GM12875 (cell line): ENCODE measurements around the gene SLIT3.

Experiments
- H3K4me3 ChIP-seq: one replicate; pipeline ENCODE4 v1.5.1; 2011; ENCODE audit warnings: low read depth, low read length, control low read depth
- TF ChIP-seq, protein P1 (sequence below): IDR thresholded peaks from 2 replicates; pipeline ENCODE4 v1.5.1; 2011; ENCODE audit warnings: low read depth, mild to moderate bottlenecking, control low read depth, inconsistent platforms, low read length, moderate library complexity, borderline replicate concordance; ENCODE audit not compliant: insufficient read depth

SLIT3 gene

DNA sequence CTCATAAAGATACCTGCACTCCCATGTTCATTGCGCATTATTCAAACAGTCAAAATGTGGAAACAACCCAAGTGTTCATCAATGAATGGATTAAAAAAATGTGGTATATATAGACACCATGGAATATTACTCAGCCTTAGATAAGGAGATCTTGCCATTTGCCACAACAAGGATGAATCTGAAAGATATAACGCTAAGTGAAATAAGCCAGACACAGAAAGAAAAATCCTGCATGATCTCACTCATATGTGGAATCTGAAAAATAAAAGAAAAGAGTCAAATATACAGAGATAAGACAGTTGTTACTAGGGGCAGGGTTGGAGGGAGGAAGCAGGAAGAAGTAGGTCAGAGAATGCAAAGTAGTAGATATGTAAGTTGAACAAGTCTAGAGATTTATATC is 17.6 kb upstream of the SLIT3 start:
- no peak overlapping the region for H3K4me3 ChIP-seq
- TF ChIP-seq, protein P1, sequence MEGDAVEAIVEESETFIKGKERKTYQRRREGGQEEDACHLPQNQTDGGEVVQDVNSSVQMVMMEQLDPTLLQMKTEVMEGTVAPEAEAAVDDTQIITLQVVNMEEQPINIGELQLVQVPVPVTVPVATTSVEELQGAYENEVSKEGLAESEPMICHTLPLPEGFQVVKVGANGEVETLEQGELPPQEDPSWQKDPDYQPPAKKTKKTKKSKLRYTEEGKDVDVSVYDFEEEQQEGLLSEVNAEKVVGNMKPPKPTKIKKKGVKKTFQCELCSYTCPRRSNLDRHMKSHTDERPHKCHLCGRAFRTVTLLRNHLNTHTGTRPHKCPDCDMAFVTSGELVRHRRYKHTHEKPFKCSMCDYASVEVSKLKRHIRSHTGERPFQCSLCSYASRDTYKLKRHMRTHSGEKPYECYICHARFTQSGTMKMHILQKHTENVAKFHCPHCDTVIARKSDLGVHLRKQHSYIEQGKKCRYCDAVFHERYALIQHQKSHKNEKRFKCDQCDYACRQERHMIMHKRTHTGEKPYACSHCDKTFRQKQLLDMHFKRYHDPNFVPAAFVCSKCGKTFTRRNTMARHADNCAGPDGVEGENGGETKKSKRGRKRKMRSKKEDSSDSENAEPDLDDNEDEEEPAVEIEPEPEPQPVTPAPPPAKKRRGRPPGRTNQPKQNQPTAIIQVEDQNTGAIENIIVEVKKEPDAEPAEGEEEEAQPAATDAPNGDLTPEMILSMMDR = no peak

DNA sequence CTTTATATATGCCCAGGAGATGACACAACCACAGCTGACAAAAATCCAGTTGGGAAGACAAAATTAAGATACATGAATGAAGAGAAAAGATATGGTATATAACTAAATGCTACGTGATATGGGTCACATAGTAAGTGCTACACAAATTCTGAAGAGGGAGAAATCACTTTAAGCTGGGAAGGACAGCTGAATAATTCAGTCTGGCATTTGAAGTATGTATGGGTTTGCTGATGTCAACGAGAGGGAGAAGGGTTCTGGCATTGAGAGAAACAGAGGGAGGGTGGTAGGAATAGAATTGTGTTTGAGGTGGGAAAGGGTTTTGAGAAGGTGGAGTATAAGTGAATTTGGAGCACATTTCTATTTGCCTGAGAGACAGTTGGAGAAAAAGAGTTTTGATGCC is 6.7 kb upstream of the SLIT3 start:
- TF ChIP-seq, protein P1 = no peak
- H3K4me3 ChIP-seq = no peak overlapping the region

DNA sequence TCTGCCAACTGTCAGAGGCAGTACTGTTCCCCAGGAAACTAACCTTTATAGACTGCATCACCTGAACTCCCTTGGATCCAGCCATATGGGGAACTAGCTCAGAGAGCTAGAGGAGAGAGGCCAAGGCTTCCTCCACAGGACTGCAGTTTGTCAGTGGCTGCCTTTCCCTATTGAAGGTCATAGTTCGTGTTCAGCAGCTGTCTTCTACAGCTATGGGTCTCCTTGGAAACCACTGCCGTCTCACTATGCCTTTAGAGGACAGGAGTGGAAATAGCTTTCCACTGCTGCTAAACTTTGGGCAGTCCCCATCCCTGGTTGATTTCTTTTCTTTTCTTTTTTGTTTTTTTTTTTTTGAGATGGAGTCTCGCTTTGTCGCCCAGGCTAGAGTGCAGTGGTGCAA is 4.4 kb upstream of the SLIT3 start:
- no peak overlapping the region for H3K4me3 ChIP-seq
- TF ChIP-seq, protein P1 = no peak

DNA sequence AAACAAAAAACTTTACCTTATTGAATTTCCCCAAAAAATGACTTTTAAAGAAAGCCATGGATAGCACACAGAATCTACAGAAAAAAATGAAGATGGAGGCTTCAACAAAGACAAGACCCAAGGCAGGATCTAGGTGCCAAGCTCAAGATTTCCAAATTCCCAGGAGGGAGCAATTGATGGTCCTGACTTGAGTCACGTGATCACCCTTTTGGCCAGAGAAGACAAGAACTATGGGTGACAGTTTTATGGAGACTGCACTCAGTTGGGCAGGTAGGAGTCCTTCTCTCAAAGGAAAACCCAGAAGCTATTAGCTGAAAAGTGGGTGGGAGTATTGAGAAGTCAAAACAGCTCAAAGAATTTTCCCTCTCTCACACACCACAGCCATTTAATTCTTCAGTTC is 3.2 kb upstream of the SLIT3 start:
- TF ChIP-seq, protein P1 = no peak
- H3K4me3 ChIP-seq = no peak overlapping the region

DNA sequence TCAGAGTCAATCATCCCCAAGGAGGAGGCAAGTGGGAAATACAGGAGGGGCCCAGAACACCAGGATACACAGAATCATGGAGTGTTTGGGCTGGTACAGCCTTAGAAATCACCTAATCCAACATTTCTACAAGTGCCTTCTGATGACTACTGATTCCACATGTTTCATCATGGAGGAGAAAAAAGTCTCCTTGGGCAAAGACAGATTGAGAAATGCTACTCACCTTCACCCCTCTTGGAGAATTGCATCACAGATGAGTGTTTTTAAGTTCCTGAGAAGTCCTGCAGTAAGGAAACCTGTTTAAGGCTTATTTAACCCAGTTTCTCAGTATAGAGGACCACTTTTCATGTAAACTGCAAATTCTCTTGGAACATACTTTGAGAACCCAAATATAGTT is 2.2 kb upstream of the SLIT3 start:
- H3K4me3 ChIP-seq = no peak overlapping the region
- TF ChIP-seq, protein P1 = no peak

DNA sequence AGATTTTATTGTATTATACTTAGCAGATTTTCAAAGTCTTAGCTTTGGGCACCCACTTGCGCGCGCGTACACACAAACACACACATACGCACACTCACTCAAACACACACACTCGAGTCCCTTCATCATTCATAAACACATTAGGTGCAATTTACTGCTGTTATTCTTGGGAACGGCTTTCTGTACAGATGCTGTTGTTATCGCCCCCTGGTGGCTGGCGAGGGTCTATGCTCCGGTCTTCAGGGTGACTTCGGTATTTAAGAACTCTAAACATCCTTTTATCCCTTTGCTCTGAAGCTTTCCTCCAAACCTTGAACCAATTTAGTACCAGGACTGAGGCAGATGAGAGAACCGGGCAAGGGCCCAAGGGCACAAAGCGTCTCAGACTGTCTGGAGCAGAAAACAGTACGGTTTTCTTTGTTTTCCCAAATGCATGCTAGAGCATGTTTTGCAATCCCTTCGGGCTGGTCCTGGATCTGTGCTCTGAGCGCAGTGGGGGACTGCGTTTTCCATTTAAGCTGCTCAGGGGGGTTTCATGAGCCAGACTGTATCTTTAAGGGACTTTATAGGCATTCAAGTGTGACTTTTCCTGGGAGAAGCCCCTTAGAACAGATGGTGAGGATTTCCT is 1.7 kb upstream of the SLIT3 start:
- H3K4me3 ChIP-seq = no peak overlapping the region
- TF ChIP-seq, protein P1 = peak; percentile 86

DNA sequence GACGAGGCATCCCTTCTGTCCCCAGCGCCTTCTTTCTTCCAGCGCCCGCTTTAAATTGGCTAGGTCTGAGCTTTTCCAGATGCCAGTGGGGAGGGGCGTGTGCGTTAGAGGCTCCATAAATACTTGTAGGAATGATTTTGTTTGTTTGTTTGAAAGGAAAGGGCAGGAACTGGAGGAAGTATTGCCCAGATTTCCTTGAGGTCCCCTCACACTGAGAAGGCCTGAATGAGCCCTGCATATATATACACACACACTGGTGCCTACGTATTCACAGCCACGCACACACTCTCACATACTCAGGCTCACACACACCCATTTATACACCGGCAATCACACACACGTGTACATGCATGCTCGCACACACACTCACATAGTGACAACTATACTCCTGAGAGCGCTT is 1.0 kb upstream of the SLIT3 start:
- no peak overlapping the region for H3K4me3 ChIP-seq
- TF ChIP-seq, protein P1 = no peak
